Activated T-helper 1 cell treated with Interleukin-2 at 50 U/mL for 16 hours (primary cell): Measurements from ENCODE around the gene GYG1.
"Not testable (repeated sequence)": the region's sequence is repeated elsewhere in the genome, so short reads cannot be mapped to it uniquely, and the experiment has no call there.

Experiments
- DNase-seq: peaks from one replicate; pipeline ENCODE4 v3.0.0-alpha.2; 2020; ENCODE audit warnings: low read depth

Gene GYG1

DNA sequence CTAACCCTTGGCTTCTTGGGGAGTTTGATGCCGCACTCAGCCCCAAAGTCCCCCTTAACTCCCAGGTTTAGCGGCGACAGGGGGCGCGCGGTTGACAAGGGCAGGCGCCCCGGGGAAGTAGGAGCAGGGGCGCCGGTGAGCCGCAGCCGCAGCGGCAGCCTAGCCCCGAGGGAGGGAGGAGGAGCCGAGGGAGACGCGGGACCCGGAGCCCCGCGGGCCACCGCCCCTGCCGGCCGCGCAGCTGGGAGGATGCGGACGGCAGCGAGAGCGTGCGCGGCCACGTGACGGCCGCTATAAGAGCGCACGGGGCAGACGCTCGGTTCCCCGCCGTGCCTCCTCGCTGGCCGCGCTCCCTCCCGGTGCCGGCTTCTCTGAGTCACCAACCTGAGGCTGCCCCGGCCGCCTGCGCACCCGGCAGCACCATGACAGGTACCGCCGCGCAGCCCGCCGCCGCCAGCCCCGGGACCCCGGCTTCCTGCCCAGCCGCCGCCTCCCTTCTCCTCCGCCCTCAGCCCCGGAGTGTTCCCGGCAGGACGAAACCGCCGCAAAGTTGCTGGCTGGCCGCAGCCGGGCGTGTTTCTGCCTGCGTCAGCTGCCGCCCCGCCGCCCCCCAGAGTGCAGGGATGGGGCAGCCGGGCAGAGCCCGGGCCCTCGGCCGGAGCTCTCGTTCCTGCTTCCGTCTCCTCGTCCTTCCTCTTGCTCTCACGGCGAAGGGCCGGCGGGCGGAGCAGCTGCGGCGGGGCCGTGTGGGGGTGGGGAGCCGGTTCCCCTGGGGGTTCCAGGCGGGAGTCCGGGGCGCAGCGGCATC is at the start of gene GYG1:
Gene GYG1, plus strand, starts transcription at position 322 of the 808 bp plus-strand sequence. Its CDS starts 101 bp downstream, at position 423.
- DNase-seq = peak; percentile 77

DNA sequence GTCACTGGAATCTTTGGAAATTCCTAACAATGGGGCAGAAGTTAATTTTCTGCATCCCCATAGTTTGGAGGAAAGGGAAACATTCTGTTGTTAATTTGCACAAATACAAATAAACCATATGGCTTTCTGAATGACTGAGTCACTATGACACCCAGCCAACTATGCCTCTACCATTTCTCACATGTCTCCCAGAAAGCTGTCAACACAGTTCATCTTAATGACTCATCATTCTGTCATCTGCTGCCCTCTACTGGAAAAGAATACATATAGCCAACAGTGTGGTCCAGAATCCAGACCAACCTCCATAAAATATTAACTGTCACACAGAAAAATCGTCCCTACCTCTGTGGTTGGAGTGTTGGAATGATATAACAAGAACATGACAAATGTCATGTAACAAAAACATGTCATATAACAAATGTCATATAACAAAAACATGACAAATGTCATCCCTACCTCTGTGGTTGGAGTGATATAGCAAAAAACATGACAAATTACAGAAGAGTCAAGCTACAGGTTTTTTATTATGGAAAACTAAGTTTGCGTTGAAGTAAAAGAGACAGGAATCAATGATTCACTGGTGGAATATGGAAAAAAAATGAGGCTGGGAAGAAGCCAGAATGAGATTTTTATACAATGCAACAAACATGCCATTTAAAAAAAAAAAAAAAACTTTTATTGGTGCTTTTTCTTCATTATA is 47.7 kb upstream of the GYG1 start:
- DNase-seq = no peak

DNA sequence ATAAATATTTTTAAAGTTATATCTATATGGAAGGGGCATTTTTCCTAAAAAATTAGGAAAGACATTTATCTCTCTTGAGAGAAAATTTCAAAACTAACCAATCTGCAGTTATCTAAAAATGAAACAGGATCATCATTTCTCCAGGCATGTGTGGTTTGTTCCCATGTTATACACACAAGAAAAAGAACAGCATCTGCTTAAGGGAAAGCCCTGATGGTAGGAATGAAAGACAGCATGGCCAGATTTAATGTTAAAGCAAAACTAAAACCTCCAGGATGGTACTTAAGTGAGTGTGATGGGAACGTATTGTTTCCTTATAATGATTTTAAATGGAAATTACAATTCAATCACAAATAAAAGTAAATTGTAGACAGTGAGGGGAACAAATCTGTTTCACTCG is 46.2 kb upstream of the GYG1 start:
- no peak for DNase-seq

- no peak for DNase-seq
These were observed 42.3 kb upstream of the GYG1 start for GRCh38 chr3:148948913-148949657.

DNA sequence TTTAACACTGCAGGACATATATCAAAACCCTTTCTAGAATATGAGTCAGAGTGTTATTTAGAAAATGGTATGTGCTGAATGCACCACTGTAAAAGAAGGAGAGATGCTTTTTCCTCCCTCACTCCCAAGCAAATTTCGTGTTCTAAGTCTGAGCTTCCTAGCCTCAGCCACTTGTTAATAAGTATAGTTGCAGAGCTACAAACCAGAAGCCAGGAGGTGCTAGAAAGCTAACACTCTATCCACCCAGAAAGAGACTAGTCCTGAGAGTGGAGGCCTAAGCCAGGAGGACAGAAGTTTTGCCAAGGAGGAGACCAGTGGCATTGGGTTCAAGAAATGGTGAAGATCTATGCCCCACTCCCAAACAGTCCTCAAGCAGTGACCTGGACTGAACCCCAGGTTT is 40.5 kb upstream of the GYG1 start:
- DNase-seq = no peak

DNA sequence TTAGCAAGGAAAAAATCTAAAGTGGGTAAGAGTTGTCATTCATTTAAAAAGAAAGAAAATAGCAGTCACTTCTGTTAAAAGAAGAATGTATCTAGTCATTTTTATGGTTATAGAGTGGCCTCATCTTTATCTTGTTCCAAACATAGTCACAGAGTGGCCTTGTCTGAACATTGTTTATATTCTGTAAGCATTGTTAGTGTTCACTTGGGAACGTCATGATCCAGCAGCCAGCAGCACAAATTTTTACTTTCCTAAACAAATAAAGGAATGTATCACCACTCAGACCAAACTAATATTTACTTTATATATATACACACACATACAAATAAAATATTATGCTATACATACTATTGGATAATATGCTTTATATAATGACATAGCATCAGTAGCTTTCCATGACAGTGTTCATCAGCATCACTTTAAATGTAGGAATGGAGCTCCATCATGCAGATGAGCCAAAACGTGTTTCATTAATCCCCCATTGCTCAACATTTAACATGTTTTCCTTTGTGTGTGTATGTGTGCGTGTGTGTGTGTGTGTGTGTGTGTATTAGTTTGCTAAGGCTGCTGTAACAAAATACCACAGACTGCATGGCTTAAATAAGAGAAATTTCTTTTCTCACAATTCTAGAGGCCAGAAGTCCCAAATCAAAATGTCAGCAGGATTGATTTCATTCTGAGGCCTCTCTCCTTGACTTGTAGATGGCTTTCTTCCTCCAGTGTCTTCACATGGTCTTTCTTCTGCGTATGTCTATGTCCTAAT is 39.6 kb upstream of the GYG1 start:
- no peak for DNase-seq

GRCh38 chr3:148953094-148953493 is 38.2 kb upstream of the GYG1 start:
- no peak for DNase-seq

DNA sequence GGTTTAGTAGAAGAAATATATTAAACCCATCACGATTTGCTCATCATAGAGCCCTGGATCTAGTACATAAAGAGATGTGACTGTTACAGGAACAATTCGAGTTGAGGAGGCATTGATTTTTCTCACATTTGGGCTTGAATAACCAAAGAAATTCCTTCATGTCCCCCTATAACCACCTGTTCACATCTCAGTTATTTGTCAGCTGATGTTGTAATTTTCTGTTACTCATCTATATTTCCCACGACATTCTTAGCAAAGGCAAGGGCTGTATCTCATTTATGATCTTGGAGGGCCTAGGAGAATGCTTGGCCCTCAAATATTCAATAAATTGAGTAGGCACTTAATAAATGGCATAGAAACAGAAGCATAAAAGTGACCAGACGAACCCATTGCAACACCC is 36.4 kb upstream of the GYG1 start:
- no peak for DNase-seq

DNA sequence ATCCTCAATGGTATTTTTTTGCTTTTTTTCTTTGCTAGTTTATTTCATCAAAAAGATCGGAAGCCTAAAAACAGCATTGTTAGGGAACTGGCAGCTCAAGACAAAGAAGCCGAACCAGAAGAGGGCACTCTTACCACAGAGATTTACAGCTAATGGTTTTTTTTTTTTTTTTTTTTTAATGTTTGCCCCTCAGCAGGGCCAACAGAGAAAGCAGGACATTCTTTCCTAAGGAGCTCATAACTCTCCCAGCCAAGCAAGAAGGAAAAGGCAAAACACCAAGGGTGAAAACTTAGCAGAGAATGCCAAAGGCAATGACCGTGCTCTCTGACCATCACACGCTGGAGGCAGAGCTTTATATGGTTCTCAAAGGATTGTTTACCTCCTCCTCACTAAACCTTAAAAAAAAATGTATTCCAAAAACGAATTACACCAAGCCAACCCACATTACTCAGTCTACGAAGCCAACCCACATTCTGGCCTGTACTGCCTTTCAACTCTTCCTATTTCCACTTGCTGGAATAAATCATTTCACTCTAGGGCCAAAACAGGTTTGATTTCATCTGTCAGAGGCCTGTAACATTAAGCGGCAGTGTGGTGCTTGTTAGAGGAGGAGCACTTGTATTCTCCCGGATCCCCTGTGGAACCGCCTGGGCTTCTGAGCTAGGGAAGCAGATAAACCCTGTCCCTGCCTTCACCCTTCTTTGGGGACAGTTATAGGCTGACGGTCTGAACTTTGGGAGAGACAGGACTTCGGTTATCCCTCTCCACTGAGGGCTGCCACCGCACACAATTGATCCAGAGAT is 35.6 kb upstream of the GYG1 start:
- no peak for DNase-seq

GRCh38 chr3:148957586-148957985 is 33.8 kb upstream of the GYG1 start:
- no peak for DNase-seq

DNA sequence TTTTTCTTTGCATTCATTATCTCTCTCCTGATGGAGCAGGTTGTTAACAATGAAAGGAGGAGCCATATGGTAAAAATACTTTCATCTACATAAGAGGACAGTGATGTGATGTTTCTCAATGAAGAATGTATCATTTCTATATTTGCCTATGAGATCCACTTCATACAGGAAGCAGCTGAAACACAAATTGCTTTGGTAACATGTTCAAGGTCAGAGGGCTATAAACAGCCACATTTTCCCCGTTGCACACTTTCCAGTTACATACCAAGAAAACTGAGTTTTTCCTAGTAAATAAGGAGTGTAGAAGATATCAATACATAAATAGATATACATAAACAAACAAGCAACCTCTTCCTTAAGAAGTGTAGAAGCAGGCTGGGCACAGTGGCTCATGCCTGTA is 32.6 kb upstream of the GYG1 start:
- no peak for DNase-seq

- no peak for DNase-seq
These were observed 28.8 kb upstream of the GYG1 start for GRCh38 chr3:148962513-148962912.

DNA sequence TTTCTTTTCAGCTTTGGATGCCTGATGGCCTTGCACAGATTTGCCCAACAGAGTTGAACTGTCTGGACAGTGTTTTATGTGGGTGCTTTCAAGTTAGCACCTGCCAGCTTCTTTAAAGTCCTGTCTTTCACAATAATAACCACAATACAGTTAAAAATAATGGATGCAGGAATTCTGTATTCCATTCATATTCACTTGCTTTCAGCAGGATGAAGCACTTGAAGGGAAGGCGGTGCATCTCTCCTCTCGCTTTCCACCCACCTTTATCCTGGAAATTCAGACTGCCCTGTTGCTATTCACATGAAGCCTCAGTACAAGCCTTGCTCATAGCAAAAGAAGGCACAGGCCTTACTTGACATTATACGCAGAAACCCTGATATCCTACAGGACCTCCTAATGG is 26.5 kb upstream of the GYG1 start:
- no peak for DNase-seq

- no peak for DNase-seq
These were observed 23.0 kb upstream of the GYG1 start for GRCh38 chr3:148968321-148968720.

- DNase-seq = no peak
These were observed 21.1 kb upstream of the GYG1 start for GRCh38 chr3:148970271-148970670.

GRCh38 chr3:148971401-148972163 is 19.8 kb upstream of the GYG1 start:
- no peak for DNase-seq

- DNase-seq = no peak
These were observed 16.6 kb upstream of the GYG1 start for GRCh38 chr3:148974726-148975125.

DNA sequence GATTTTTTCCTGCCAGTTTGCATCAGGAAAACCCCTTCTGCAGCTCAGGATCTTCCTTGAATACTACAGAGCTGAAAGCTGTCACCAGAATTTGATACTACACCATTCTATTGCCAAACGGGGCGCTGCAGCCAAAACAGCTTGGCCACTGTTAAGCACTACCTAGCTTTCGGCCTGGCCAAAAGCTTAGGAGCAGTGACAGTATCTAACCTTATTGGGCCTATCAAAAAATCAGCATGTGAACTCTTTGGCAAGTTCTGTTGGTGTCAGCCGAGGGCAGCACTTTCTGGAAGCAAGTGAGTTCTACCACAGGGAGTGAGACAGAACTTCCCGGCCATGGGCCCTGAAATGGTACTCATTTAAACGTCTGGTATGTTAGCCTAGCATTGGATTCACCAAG is 16.1 kb upstream of the GYG1 start:
- no peak for DNase-seq

- no peak for DNase-seq
These were observed 15.6 kb upstream of the GYG1 start for GRCh38 chr3:148975696-148976095.

- no peak for DNase-seq
These were observed 10.1 kb upstream of the GYG1 start for GRCh38 chr3:148981273-148981672.

DNA sequence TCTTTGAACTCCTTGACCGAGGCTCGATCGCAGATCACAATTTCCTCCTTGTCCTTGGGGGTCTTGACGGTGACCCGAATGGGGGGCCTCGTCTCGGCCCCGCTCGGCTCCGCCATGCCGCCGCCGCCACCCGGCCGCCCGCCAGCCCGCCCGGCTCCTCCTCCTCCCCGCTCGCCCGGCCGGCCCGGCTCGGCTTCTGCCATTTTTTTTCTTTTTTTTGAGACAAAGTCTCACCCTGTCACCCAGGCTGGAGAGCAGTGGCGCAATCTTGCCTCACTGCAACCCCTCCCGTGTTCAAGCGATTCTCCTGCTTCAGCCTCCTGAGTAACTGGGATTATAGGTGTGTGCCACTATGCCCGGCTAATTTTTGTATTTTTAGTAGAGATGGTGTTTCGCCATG is 3.8 kb upstream of the GYG1 start:
- not testable (repeated sequence) for DNase-seq
